Activated CD4-positive, alpha-beta T cell treated with anti-CD3 and anti-CD28 coated beads, Interleukin-2, Interleukin-4, amounts not matched to agents 100 ng/mL and 50 ng/mL, durations not matched to agents 16 hours and 8 hours (primary cell): ENCODE measurements around the gene AXIN1.
"Not testable (repeated sequence)": the region's sequence is repeated elsewhere in the genome, so short reads cannot be mapped to it uniquely, and the experiment has no call there.

Source experiments
- DNase-seq: peaks from one replicate; pipeline ENCODE4 v3.0.0-alpha.2; 2020; ENCODE audit warnings: low spot score

AXIN1 gene

DNA sequence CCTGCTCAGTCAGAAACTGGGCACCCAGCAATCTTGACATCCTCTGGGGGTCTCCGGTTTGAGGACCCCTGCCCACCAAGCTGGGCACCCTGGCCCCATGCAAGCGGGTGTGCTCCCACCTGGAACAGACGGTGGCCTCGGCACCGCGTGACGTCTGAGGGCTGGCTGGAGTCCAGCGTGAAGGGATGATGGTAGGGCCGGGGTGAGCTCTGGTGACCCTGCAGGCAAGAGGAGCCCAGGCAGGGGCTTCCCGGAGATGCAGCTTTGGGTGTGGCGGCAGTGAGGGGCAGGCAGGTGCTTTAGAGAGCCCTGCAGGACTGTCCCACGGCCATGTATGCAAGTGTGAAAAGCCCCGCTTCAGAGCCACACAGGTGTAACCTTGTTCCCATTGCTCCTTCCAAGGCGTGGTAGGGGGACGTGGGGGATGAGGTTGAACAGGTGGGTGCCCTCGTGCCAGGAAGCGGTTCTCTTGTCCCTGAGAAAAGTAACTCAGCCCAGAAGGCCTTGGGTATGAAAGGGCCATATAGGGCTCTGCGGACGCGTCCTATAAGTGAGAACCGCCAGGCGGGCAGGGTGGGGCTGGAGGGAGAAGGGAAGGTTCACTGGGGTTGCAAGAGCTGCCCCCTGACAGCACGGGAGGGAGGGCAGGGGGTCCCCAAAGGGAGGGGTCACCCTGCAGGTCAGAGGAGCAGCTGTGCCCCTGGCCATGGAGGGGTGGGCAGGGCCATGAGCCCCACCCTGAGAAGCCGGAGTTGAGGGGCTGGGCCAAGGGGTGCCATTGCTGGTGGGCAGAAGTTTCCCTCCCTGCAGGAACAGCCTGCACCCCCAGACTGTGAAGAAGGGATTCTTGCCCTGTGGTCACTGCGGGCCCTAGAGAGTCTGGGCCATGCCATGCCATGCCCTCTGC is 86.0 kb downstream of the AXIN1 start:
- no peak for DNase-seq

DNA sequence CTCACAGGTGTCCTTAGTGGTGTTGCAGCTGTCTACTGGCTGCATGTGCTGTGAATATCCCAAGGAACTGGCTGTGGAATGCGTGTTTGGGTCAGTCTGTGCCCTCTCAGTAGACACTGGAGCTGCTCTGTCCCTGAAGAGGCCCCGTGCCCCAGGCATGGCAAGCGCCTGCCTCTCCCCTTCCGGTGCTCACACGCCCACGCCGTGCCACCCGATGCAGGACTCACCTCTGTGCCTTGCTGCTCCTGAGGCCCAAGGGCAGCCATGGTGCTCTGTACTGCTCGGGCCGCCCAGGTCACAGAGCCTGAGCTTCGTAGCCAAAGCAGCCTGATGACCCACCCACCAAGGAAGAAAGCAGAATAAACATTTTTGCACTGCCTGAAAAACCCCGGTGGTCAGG is 86.8 kb downstream of the AXIN1 start:
- no peak for DNase-seq

DNA sequence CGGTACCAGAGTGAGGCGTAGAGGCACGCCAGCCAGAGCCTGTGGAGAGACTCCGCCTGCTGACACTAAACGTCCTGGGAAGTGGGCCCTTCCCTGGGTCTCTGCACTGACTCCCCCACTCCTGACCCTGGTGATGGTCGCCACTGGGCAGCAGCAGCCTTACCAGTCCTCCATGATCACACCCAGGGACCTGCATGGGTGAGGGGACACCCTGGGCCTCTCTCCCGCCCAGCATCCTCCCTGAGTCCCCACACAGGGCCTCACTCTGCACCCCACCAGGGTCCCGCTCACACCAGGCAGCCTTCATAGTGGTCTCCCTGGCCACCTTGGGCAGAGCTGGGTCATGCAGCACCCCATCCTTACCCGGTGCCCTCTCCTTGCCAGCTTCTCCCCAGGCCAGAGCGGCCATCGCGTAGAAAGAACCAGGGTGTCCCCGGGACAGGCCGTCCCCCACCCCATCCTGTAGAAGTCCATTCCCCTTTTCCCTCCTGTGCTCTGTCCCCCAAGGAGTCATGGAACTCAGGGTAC is 87.5 kb downstream of the AXIN1 start:
- DNase-seq, result no peak

DNA sequence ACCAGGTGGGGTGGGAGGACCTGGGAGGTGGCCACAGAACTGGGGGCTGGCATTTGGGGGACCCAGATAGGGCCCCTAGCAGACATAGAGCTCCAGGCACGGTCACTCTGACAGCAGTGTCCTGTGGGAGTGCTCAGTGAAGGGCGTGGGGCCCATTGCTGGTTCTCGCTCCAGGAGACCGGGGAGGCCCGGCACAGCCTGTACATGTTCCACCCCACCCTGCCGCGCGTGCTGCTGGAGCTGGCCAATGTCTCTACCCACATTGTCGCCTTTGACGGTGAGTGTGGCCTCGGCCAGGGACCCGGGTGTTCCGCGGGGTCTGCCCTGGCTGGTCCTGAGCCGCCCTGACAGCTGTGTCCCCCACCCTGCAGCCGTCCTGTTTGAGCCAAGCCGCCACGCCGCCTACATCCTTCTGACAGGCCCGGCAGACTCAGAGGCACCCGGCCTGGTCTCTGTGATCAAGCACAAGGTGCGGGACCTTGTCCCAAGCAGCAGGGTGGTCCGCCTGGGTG is 88.0 kb downstream of the AXIN1 start:
- no peak for DNase-seq

DNA sequence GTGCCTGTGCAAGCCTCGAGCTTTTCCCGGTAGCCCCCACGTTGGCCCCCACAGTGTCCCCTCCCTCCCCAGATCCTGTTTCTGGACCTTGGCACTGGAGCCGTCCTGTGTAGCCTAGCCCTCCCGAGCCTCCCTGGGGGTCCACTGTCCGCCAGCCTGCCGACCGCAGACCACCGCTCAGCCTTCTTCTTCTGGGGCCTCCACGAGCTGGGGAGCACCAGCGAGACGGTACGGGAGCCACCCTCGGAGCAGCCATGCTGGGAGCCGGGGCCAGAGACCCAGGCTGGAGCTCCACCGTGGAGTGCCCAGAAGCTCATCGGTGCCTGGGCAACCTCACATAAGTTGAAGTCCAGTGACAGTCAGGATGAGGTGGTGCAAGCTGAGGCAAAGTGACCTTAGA is 88.6 kb downstream of the AXIN1 start:
- no peak for DNase-seq

DNA sequence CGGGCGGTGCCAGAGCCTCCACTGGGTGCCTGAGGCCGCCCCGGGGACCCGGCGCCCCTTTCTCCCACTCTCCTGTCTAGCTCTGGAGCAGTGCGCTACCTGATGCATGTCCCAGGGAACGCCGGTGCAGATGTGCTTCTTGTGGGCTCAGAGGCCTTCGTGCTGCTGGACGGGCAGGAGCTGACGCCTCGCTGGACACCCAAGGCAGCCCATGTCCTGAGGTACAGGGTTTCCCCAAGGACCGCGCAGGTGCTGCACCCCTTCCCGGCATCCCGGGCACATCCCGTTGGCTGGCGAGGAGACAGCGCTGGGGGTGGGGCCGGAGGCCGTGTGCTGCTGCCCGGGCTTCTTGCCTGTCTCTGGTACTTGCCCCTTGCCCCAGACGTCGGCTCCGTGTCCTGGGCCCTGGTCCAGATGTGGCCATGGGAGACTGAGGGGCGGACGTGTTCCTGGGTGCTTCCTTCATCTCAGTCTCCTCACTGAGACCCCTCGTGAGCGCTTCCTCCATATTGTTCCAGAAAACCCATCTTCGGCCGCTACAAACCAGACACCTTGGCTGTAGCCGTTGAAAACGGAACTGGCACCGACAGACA is 89.2 kb downstream of the AXIN1 start:
- no peak for DNase-seq

DNA sequence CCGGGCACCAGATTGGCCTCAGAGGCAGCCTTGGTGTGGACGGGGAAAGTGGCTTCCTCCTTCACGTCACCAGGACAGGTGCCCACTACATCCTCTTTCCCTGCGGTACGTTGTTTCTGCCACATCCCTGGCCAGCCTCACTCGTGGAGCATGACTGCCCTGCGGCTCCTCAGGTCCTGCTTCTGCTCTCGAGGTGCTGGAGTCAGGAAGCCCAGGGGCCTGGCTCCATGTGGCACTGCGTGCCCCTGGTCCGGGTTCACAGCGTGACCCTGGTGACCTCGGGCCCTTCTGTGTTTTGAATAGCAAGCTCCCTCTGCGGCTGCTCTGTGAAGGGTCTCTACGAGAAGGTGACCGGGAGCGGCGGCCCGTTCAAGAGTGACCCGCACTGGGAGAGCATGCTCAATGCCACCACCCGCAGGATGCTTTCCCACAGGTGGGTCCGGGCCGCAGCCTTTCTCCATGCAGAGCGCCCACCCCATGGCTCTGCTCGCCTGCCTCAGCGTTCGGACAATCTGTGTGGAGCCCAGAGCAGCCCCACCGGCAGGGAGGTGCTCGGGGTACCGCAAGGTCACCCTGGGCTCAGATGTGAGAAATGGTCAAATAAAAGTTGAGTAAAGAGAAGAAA is 90.3 kb downstream of the AXIN1 start:
- no peak for DNase-seq

DNA sequence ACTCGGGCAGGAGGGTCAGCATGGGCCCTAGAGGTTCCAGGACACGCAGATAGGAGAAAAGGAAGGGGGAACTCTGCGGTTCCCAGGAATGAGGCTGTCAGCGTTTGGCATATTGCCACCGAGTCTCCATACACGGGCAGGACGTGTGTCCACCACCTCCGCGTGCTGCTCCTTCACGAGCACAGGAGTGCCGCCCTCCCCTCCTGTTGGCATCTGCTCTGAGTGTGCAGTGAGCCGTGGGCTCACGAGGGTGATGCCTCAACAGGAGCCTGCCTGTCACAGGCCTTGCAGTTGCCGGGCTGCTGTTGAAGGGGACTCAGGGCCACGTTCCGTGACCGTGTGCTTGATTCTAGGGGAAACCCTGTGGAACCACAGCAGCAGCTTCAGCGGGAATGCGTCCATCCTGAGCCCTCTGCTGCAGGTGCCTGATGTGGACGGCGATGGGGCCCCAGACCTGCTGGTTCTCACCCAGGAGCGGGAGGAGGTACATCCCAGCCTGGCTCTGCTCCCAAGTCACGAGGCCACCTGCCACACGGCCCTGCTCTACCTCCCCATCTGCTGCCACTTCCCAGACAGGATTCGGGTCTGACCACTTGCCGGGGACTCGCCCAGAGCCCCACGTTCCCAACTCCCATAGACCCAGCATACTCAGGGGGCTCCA is 91.4 kb downstream of the AXIN1 start:
- DNase-seq, result no peak

DNA sequence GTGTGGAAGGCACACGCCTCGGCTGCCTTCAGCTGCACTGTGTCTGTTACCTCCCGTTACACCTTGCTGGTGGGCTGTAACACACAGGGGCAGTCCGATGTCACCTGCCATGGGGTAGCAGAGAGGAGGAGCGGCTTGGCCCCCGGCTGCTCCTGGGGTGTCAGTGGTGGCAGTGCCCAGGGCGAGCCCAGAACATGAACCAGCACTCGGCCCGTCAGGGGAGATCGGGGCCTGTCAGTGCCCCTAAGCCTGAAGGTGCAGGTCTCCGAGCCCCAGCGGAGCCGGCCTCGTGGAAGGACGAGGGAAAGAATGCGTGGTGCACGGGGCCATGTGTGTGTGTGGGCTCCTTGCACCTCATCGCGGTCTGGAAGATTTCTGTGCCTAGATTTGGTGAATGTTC is 92.2 kb downstream of the AXIN1 start:
- DNase-seq, result no peak

DNA sequence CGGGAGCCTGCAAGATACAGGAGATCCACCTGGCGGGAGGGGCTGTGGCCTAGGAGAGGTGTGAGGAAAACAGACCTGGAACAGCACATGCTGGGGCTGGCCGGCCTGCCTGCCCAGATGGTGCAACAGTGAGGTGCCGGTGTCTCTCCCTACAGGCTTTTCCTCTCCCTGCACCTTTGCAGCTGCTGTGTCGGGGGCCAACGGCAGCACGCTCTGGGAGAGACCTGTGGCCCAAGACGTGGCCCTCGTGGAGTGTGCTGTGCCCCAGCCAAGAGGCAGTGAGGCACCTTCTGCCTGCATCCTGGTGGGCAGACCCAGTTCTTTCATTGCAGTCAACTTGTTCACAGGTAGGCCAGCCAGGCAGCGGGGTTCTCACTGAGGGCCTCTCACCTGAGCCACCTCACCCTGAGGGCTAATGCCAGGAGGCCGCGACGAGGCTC is 92.7 kb downstream of the AXIN1 start:
- no peak for DNase-seq

DNA sequence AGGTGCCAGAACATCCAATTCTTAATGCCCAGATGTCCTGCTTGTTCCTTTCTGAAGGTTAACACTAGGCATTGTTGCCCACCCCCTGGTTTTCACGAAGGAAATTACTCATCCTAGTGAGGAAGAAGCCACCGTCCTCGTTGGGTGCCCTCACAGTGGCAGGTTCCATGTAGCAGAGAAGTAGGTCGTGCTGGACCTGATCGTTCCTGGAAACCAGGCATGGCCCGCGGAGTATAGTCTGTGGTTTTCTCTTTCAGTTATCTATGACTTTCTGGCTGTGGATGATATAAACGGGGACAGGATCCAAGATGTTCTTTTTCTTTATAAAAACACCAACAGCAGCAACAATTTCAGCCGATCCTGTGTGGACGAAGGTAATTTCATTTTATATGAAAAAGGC is 93.3 kb downstream of the AXIN1 start:
- no peak for DNase-seq

DNA sequence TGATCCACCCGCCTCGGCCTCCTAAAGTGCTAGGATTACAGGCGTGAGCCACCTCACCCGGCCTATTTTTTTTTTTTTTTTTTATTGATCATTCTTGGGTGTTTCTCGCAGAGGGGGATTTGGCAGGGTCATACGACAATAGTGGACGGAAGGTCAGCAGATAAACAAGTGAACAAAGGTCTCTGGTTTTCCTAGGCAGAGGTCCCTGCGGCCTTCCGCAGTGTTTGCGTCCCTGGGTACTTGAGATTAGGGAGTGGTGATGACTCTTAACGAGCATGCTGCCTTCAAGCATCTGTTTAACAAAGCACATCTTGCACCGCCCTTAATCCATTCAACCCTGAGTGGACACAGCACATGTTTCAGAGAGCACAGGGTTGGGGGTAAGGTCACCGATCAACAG is 94.4 kb downstream of the AXIN1 start:
- DNase-seq, result not testable (repeated sequence)

DNA sequence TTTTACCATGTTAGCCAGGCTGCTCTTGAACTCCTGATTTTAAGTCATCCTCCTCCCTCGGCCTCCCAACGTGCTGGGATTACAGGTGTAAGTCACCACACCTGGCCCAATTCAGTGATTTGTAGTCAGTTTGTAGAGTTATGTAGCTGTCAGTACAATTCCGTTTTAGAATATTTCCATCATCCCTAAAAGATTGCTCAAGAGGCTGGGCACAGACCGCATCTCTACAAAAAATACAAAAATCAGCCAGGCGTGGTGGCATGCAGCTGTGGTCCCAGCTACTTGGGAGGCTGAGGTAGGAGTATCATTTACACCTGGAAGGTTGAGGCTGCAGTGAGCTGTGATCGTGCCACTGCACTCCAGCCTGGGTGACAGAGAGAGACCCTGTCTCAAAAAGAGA is 97.3 kb downstream of the AXIN1 start:
- DNase-seq, result no peak

DNA sequence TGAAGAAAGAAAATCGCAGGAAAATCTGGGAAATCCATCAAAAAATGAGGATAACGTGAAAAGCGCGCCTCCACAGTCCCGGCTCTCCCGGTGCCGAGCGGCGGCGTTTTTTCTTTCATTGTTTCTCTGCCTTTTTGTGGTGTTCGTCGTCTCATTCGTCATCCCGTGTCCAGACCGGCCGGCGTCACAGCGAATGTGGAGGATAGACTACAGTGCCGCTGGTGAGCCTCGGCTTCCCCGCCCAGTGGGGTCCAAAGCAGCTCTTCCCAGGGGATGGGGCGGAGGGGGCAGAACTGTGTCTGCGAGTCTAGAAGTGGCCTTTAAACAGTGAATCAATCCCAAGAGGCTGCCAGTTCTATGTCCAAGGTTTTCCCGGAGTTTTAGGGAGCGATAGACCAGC is 98.1 kb downstream of the AXIN1 start:
- no peak for DNase-seq

DNA sequence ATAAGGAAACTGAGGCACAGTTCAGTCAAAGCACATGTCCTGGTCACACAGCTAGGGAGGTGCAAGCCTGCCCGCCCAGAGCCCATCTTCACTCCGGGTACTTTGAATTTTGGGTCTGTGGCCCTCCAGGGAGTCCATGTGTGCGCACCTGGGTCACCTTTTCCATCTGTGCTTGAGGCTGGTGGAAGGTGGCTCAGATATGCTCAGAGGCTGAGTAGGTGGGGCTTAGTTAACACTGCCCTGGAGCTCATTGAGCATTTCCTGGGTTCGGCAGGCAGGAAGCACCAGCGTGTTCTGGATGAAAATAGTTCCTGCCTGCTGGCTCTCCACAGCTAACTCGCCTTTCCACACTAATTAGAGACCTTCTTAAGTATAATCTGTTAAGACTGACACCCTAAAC is 98.7 kb downstream of the AXIN1 start:
- no peak for DNase-seq

DNA sequence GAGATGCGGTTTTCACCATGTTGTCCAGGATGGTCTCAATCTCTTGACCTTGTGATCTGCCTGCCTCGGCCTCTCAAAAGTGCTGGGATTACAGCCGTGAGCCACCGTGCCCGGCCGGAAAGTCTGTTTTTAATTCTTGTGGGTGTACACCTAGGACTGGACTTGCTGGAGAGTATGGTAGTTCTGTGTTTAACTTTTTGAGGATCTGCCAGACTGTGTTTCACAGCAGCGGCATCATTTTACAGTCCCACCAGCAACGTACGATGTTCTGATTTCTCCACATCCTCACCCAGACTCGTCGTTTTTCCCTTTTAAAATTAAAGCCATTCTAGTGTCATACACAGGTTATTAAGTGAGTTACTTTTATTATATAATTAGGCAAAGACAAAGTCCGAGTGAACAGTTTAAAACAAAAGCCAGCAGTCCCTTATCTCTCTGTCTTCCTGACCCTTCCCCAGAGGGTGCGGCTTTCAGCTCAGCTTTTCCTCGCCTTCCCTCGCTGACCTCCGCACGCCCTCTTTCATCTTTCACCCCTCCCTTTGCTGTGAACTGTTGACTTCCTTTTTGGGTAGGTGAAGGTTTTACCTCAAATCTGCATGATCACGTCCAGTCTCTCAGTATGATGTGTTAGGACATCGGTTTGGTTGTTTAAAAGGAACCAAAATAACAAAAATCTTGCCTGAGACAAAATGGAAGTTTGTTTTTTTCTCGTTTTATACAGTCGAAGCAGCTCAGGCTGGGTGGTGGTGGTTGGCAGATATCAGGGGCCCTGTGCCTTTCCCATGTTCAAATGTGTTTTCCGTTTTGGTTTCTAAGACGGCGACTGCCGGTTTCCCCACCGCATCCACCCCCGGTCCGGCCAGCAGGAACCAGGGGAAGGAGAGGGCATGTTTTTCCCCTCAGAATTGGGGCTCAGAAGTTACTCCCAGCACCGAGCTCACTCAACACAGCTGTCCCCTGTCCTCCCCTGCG is 99.9 kb downstream of the AXIN1 start:
- DNase-seq, result peak; percentile 46

DNA sequence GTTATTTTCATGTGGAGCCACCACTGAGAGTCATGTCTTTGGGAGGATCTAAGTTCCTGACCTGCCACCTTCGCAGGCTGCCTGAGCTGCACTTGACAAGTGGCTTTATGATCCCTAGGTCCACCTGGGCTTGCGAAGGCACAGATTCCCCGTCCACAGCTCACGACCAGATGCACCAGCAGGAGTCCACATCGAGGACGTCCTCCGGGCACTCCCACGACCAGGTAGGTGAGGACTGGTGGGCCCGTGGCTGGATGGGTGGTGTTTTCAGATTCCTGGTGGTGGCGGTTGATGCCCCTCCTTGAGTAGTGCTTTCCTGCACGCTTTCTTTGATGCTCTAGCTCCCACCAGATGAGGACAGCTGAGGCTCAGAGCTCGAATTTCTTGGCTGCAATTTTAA is 103.1 kb downstream of the AXIN1 start:
- DNase-seq, result no peak

DNA sequence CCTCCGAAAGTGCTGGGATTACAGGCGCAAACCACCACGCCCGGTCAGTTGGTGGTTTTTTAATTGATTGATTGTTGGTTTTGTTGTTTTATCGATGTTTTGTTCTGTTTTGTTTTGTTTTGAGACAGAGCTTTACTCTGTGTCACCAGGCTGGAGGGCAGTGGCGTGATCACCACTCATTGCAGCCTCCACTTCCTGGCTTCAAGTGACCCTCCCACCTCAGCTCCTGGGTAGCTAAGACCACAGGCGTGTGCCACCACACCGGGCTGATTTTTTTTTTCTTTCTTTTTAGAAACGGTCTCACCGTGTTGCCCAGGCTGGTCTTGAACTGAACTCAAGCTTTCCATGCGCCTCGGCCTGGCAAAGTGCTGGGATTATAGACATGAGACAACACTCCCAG is 105.5 kb downstream of the AXIN1 start:
- no peak for DNase-seq

DNA sequence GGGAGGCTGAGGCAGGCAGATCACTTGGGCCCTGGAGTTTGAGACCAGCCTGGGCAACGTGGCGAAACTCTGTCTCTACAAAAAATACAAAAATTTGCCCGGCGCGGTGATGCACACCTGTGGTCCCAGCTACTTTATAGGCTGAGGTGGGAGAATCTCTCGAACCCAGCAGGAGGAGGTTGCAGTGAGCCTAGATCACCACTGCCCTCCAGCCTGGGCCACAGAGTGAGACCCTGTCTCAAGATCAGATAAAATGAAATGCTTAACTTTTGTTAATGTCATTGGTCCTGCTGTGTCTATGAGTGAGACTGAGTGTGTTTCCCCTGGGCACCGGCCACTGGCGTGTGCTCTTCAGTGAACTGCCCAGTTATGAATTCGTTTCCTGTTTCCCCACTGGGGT is 107.4 kb downstream of the AXIN1 start:
- no peak for DNase-seq

DNA sequence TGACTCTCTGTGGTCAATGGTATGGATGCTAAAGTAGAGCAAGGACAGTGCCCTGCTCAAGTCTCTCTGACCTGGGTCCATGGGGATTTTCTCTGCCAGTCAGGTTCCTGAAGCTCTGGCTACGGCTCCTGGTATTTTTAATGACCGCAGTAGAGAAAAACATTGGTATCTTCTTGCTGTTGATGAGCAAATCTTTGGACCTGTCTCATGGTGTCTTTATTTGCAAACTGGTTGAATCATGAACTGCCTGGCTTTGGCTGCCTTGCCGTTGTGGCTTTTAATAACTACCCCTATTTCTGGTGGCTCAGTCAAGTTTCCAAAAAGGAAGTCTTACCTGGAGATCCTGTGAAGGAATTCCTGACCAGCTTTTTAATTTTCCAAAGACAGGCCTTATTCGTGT is 109.2 kb downstream of the AXIN1 start:
- no peak for DNase-seq

DNA sequence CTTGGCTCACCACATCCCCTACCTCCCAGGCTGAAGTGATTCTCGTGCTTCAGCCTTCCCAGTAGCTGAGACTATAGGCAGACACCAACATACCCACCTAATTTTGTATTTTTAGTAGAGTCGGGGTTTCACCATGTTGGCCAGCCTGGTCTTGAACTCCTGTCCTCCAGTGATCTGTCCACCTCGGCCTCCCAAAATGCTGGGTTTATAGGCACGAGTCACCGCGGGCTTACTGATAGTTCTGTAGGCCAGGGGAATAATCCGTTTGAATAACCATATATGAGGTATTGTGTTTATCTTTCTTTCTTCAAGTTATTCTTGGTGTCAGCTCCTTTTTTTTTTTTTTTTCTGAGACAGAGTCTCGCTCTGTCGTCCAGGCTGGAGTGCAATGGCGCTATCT is 110.2 kb downstream of the AXIN1 start:
- DNase-seq, result no peak
